ENCODE data around the gene ASB13.
"Not testable (repeated sequence)": the region's sequence is repeated elsewhere in the genome, so short reads cannot be mapped to it uniquely, and the experiment has no call there.

Gene ASB13

GRCh38 chr10:5622186-5622960 lies 44.0 kb downstream of the ASB13 start:
- no peak for DNase-seq

GRCh38 chr10:5621371-5621770 lies 45.0 kb downstream of the ASB13 start:
- not testable (repeated sequence) for DNase-seq

- DNase-seq, result no peak
Measured at GRCh38 chr10:5620966-5621365, 45.4 kb downstream of the ASB13 start.

GRCh38 chr10:5620223-5620721 lies 46.1 kb downstream of the ASB13 start:
- no peak for DNase-seq

- no peak for DNase-seq
Measured at GRCh38 chr10:5619362-5620211, 46.8 kb downstream of the ASB13 start.

GRCh38 chr10:5618829-5619228 lies 47.6 kb downstream of the ASB13 start:
- no peak for DNase-seq

GRCh38 chr10:5618042-5618441 lies 48.4 kb downstream of the ASB13 start:
- no peak for DNase-seq

- DNase-seq, result no peak
Measured at GRCh38 chr10:5617521-5617920, 48.9 kb downstream of the ASB13 start.

GRCh38 chr10:5616836-5617235 lies 49.6 kb downstream of the ASB13 start:
- no peak for DNase-seq

GRCh38 chr10:5616046-5616445 lies 50.3 kb downstream of the ASB13 start:
- no peak for DNase-seq

- no peak for DNase-seq
Measured at GRCh38 chr10:5615316-5615715, 51.1 kb downstream of the ASB13 start.

- DNase-seq, result no peak
Measured at GRCh38 chr10:5614155-5614721, 52.2 kb downstream of the ASB13 start.

GRCh38 chr10:5613481-5614154 lies 52.8 kb downstream of the ASB13 start:
- no peak for DNase-seq

GRCh38 chr10:5611899-5612680 lies 54.3 kb downstream of the ASB13 start:
- no peak for DNase-seq

- no peak for DNase-seq
Measured at GRCh38 chr10:5609952-5610616, 56.3 kb downstream of the ASB13 start.

GRCh38 chr10:5608608-5609220 lies 57.7 kb downstream of the ASB13 start:
- no peak for DNase-seq

GRCh38 chr10:5607594-5607993 lies 58.8 kb downstream of the ASB13 start:
- DNase-seq, result no peak

GRCh38 chr10:5606864-5607263 lies 59.5 kb downstream of the ASB13 start:
- no peak for DNase-seq

- DNase-seq, result no peak
Measured at GRCh38 chr10:5606321-5606720, 60.1 kb downstream of the ASB13 start.

GRCh38 chr10:5604961-5605360 lies 61.4 kb downstream of the ASB13 start:
- DNase-seq, result no peak
